Measurements from ENCODE around the gene MED23. TPM values are rescaled to one million over a fixed set of nuclear protein-coding genes. Genes with fewer than 3 reads are reported as not detected.

Gene MED23
- 10 to 100 TPM; 11.9 to 18.2 TPM for total RNA-seq

- Histone ChIP-seq H3K27me3 (no peaks in the 10 kb centered on the region), H3K4me3 (peak within 1 kb of the TSS; percentile 83 to 93), H3K9me3 (no peaks in the 10 kb centered on the region), H3K27ac (peak within 1 kb of the TSS; percentile 25 to 87 (median 76)), H3K4me1 (peaks cover 14% of the 10 kb centered on the region), H3K36me3 (replicated peaks in 1 of 2; ENCODE audit: insufficient read depth in 1 of 2, low read depth in 2 of 2) (peaks cover 0 to 13% of the 10 kb centered on the region in 2 donors)
- intact Hi-C loops (cut with DNase I), result no loop called here
- TF ChIP-seq CTCF (IDR thresholded peaks at IDR 0.05) (peak; percentile 85 to 99 (median 98)), POLR2A (IDR thresholded peaks at IDR 0.05) (peak; percentile 32 to 85 (median 81))
- DNase-seq (peak; percentile 97 to 98 (median 97)), ATAC-seq (peak; percentile 99)
- 0 to 1% methylated on average over 17 to 52 of the region's 53 CpGs for WGBS, 2 donors
Observed at GRCh38 chr6:131627724-131628682, at the start of gene MED23. Gene MED23, minus strand, starts transcription at chr6:131628242. Its CDS starts 193 bp downstream, at chr6:131628049.

GRCh38 chr6:131673184-131673583 is 45.1 kb upstream of the MED23 start:
- intact Hi-C loops (cut with DNase I), result no loop called here
- Histone ChIP-seq H3K27ac (no peak overlapping the region), H3K4me3 (no peak overlapping the region), H3K9me3 (no peaks in the 10 kb centered on the region), H3K36me3 (replicated peaks in 1 of 2; ENCODE audit: insufficient read depth in 1 of 2, low read depth in 2 of 2) (no peaks in the 10 kb centered on the region), H3K27me3 (no peaks in the 10 kb centered on the region), H3K4me1 (no peaks in the 10 kb centered on the region)
- ATAC-seq (no peak), DNase-seq (no peak)
- TF ChIP-seq POLR2A (IDR thresholded peaks at IDR 0.05), result no peak
- WGBS, 2 donors, result 81 to 85% methylated on average over 2 of the region's 2 CpGs

GRCh38 chr6:131669891-131670290 is 41.8 kb upstream of the MED23 start:
- intact Hi-C loops (cut with DNase I), result no loop called here
- no peak for ATAC-seq
- WGBS, 2 donors, result 78 to 94% methylated on average over 1 of the region's 1 CpG
- Histone ChIP-seq H3K36me3 (replicated peaks in 1 of 2; ENCODE audit: insufficient read depth in 1 of 2, low read depth in 2 of 2) (no peaks in the 10 kb centered on the region), H3K27me3 (no peaks in the 10 kb centered on the region), H3K27ac (no peak overlapping the region), H3K4me3 (no peak overlapping the region), H3K4me1 (no peaks in the 10 kb centered on the region), H3K9me3 (no peaks in the 10 kb centered on the region)
- TF ChIP-seq CTCF (IDR thresholded peaks at IDR 0.05), result no peak
- DNase-seq, result no peak

- H3K36me3 ChIP-seq (replicated peaks in 1 of 2; ENCODE audit: insufficient read depth in 1 of 2, low read depth in 2 of 2), result no peaks in the 10 kb centered on the region
- TF ChIP-seq CTCF (IDR thresholded peaks at IDR 0.05), result no peak
- no peak for TF ChIP-seq POLR2A (IDR thresholded peaks at IDR 0.05)
- H3K4me3 ChIP-seq, result no peak overlapping the region
- H3K9me3 ChIP-seq, result no peaks in the 10 kb centered on the region
- H3K4me1 ChIP-seq, result no peaks in the 10 kb centered on the region
- DNase-seq (no peak), ATAC-seq (no peak)
- intact Hi-C loops (cut with DNase I), result no loop called here
- 90% methylated on average over 2 of the region's 2 CpGs for WGBS, 2 donors
- H3K27me3 ChIP-seq, result no peaks in the 10 kb centered on the region
- no peak overlapping the region for H3K27ac ChIP-seq
Observed at GRCh38 chr6:131663578-131664165, 35.6 kb upstream of the MED23 start.

GRCh38 chr6:131660195-131660594 is 32.2 kb upstream of the MED23 start:
- intact Hi-C loops (cut with DNase I), result no loop called here
- no peaks in the 10 kb centered on the region for H3K9me3 ChIP-seq
- ATAC-seq (no peak), DNase-seq (no peak)
- H3K4me1 ChIP-seq, result no peaks in the 10 kb centered on the region
- no peak overlapping the region for H3K4me3 ChIP-seq
- 40 to 75% methylated on average over 1 of the region's 1 CpG for WGBS, 2 donors
- no peaks in the 10 kb centered on the region for H3K27me3 ChIP-seq
- H3K36me3 ChIP-seq (replicated peaks in 1 of 2; ENCODE audit: insufficient read depth in 1 of 2, low read depth in 2 of 2), result no peaks in the 10 kb centered on the region
- H3K27ac ChIP-seq, result no peak overlapping the region
- TF ChIP-seq POLR2A (IDR thresholded peaks at IDR 0.05) (no peak), CTCF (IDR thresholded peaks at IDR 0.05) (no peak)
